ENCODE data around the gene TBC1D2. TPM values are rescaled to one million over a fixed set of nuclear protein-coding genes. Genes with fewer than 3 reads are reported as not detected.

Gene TBC1D2
- total and polyA plus RNA-seq, 2 of the 13 experiments (the other 11 are each of a cell fraction or from before 2014, with no cell fraction given): 2.0 to 2.8 TPM

GRCh38 chr9:98191671-98192502 lies 63.6 kb downstream of the TBC1D2 start (continued):
- TF ChIP-seq IRF1 (CRISPR knock-in tag; IDR thresholded peaks at IDR 0.05; ENCODE audit: low read depth) (no peak), ZFP91 (CRISPR knock-in tag; IDR thresholded peaks at IDR 0.05; ENCODE audit: borderline replicate concordance) (no peak; the same call in none of the 2 replicates), ONECUT2 (CRISPR knock-in tag; IDR thresholded peaks at IDR 0.05) (no peak), ZNF275 (CRISPR knock-in tag; IDR thresholded peaks at IDR 0.05; ENCODE audit: borderline replicate concordance) (no peak), TGIF2 (CRISPR knock-in tag; IDR thresholded peaks at IDR 0.05) (no peak), CC2D1A (CRISPR knock-in tag; IDR thresholded peaks at IDR 0.05) (no peak), NKX3-1 (CRISPR knock-in tag; IDR thresholded peaks at IDR 0.05) (no peak), MTERF4 (CRISPR knock-in tag; IDR thresholded peaks at IDR 0.05) (no peak), ZBTB1 (CRISPR knock-in tag; IDR thresholded peaks at IDR 0.05; ENCODE audit: borderline replicate concordance) (no peak), MXD1 (CRISPR knock-in tag; IDR thresholded peaks at IDR 0.05) (no peak; the same call in 1 of the 2 replicates), RBFOX2 (IDR thresholded peaks at IDR 0.05; ENCODE audit: low read depth, low read length) (no peak), ZNF333 (CRISPR knock-in tag; IDR thresholded peaks at IDR 0.05; ENCODE audit: borderline replicate concordance) (no peak), HOXD1 (CRISPR knock-in tag; IDR thresholded peaks at IDR 0.05) (no peak), ATF7-NPFF (CRISPR knock-in tag; IDR thresholded peaks at IDR 0.05; ENCODE audit: low read depth) (no peak), JUN (CRISPR knock-in tag; IDR thresholded peaks at IDR 0.05) (no peak), ZNF451 (CRISPR knock-in tag; IDR thresholded peaks at IDR 0.05) (no peak; the same call in 1 of the 2 replicates), ARID2 (CRISPR knock-in tag; IDR thresholded peaks at IDR 0.05; ENCODE audit: borderline replicate concordance) (no peak), MED1 (CRISPR knock-in tag; IDR thresholded peaks at IDR 0.05) (0 out of 2 replicates have a peak, but pooled peaks have one; percentile 12), PREB (CRISPR knock-in tag; IDR thresholded peaks at IDR 0.05) (no peak), ARID3A (IDR thresholded peaks at IDR 0.05; ENCODE audit: low read depth, low read length) (no peak), PHF20 (CRISPR knock-in tag; IDR thresholded peaks at IDR 0.05) (no peak)

Measured in HepG2 (cell line).